ENCODE results near the gene PFKFB1. TPM values are rescaled to one million over a fixed set of nuclear protein-coding genes. Genes with fewer than 3 reads are reported as not detected.
A peak's percentile ranks its signal among the peaks of the same experiment; 100 is the strongest.

Gene PFKFB1
- 0.18 TPM for polyA plus RNA-seq (2013, experiment 1 of 2; ENCODE audit: insufficient read length)
- polyA plus RNA-seq (2013, experiment 2 of 2; ENCODE audit: insufficient read length) = 0.08 TPM

GRCh38 chrX:54994099-54994498, at the start of gene PFKFB1:
PFKFB1 (minus strand) TSS chrX:54994188; CDS start chrX:54994007, 181 bp downstream.
- DNase-seq = no peak

DNA sequence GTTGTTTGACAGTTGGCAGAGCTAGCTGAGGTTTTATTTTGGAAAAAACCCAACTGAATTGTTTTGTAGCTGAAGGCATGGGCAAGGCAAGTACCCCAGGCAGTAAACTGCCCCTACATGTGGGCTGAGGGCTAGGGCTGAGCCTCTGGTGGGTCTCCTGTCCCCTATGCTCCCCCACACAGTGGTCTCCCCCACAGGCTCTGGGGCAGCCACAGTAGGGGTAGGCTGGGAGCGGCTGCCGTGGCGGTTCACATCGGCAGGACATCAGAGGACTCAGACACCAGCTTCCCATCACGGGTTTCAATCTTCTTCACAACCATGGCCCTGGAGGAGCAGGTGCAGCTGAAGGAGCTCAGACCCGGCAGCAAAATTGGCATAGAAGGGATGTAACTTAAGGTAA, 47.5 kb upstream of the PFKFB1 start:
- no peak for DNase-seq

DNA sequence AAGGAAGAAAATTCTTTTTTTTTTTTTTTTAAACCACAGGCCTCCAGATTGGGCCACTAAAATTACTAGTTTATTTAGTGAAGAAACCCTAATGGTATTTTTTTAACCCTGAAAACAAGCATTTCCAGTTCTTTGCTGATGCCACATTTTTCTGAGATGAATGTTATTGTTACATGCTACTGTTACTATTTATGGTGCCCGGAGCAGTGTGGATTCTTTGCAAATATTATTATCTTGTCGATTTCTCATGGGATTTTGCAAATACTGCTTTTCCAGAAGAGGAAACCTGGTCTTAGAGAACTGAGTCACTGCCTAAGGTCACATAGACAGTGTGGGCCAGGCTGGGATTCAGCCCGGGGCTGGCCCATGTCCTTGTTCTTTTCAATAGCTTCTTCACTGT, 45.5 kb upstream of the PFKFB1 start:
- DNase-seq = peak; percentile 76

- DNase-seq = no peak
Observed at GRCh38 chrX:55033429-55033828, 39.4 kb upstream of the PFKFB1 start.

- DNase-seq = no peak
Observed at GRCh38 chrX:55030271-55031205, 36.5 kb upstream of the PFKFB1 start, which contains the start of gene ALAS2. ALAS2 (minus strand) TSS chrX:55030977; CDS start chrX:55026000, 4,977 bp downstream.

DNA sequence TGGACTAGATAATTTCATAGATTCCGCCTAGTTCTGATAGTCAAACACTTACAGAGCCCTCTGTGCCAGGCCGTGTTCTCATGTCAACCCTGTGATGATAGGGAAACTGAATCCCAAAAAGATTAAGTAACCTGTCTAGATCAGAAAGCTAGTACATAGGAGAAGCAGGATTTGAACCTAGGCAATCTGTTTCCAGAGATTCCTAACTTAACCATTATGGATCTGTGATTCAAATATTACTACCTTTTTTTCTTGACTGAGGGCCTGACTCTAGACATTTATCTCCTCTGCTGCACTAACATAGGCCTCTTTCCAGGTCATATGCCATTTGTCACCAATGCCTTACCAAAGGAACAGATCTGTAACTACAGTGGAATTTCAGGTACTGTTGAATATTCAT, 35.3 kb upstream of the PFKFB1 start:
- DNase-seq = no peak

GRCh38 chrX:55028611-55029010, 34.6 kb upstream of the PFKFB1 start:
- DNase-seq = no peak

DNA sequence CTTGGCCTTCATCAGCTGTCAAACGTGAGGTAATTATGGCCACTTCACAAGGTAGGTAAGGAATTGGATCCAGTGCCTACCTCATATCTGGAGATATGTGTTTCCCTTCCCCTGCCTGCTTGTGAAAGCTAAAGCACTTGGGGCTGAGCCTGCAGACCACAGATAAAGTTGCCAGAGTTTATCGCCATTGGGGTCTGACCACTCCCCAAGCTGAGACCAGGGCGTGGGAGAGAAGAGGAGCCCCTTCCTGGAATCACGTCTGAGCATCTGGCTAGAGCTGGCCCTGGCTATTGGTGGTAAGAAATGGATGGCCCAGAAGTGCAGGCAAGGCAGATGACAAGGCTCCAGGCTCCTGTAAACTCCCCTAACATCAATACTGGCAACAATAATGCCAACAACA, 34.1 kb upstream of the PFKFB1 start:
- no peak for DNase-seq

DNA sequence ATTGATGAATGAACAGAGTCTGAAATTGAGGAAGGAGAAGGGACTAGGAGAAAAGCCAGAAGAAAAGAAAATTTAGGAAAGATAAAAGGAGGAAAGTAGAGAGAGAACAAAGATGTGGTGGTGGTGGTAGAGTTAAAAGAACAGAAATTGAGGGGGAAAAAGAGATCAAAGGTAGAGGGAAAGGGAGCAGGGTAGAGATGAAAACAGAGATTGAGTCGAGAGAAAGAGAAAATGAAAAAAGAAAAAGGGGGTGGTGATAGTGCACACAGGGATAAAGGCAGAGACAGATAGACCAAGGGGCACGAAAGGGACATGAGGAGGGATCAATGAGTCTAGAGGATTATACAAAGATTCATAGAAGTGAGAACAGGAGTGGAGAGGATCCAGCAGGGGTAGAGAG, 32.9 kb upstream of the PFKFB1 start:
- DNase-seq = no peak

GRCh38 chrX:55026143-55026542, 32.2 kb upstream of the PFKFB1 start:
- peak; percentile 2 for DNase-seq

DNA sequence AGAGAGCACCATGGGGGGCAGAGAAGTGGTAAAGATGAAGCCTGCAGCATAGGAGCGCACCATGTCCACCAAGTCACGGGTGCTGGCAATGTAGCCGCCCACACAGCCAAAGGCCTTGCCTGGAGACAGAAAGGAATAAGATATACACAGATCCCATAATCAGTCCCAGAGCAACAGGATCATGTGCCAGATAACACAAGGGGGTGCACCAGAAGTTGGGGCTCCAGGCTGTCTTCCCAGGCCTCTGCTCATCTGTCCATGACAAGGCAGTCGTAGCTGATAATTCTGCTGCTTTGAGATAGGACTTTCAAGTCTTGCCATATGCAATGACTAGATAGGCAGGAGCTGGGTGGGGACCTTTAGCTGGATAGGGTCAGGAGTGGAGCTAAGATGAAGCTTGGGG, 20.9 kb upstream of the PFKFB1 start:
- no peak for DNase-seq

DNA sequence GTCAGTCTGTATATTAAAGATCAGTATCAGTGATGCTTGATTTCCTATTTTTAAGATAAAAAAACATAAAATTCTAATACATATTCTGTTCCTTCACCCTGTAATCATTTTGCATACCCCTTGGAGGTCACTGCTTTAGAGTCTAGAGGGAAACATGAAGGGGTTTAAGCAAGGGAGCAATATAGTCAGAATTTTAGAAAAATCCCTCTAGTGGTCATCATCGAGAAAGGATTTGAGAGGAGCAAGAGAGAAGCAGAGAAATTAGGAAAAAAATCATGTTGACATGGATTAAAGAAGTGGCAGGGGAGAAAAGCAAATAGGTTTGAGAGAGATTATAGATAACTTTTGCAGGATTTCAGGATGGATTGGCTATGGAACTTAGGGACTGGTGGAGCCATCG, 17.3 kb upstream of the PFKFB1 start:
- peak; percentile 2 for DNase-seq

DNA sequence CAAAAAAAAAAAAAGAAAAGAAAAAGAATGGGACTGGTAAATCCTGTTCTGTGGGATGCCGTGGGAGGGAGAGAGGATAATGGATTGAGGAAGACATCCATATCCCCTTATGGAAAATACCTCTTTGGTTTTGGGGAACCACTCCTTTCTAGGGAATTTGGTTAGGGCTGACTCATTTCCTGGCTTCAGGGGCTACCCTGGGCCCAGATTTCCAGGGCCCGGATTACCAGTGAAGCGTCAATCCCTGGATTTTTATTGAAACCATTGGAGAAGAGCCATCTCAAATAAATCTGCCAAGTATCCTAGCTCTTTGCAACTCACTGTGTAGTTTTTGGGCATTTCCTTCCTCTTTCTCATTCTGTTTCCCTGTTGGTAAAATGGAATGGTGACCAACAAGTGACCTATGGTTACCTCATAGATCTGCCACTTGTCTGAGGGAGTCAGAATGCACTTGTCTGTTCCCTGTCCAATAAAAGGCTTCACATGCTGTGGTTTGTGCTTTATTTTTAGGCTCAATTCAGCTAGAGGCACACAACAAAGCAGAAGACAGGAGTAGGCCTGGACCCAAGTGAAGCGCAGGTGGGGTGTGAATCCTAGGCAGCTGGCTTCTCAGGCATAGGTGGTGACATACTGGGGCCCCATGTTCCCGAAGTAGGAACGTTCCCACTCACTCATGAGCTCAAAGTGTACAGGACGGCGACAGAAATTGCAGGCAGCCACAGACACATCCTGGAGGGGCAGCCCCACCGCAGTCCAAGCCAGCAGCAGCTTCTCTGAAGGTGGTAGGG, 14.8 kb upstream of the PFKFB1 start:
- DNase-seq = peak; percentile 28

GRCh38 chrX:55007656-55008055, 13.7 kb upstream of the PFKFB1 start:
- DNase-seq = peak; percentile 46

DNA sequence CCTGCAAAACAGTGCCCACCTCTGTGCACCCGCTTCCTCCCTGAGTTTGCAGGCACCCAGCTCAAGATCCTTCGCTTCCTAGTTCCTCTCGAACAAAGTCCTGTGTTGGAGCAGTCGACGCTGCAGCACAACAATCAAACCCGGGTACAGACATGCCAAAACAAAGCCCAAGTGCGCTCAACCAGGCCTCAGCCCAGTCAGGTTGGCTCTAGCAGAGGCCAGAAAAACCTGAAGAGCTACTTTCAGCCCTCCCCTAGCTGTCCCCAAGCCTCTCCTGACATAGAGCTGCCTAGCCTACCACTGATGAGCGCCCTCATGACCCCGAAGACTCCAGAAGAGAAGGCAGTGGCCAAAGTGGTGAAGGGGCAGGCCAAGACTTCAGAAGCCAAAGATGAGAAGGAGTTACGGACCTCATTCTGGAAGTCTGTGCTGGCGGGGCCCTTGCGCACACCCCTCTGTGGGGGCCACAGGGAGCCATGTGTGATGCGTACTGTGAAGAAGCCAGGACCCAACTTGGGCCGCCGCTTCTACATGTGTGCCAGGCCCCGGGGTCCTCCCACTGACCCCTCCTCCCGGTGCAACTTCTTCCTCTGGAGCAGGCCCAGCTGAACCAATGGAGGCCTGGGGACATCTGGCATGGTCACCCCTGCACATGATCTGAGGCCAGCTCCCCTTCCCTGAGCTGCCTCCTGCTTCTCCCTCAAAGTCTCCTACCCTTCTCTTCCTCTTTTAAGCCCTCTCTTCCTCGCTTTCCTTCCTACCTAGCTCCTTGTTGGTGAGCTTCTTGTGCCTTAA, 13.0 kb upstream of the PFKFB1 start:
- DNase-seq = no peak

DNA sequence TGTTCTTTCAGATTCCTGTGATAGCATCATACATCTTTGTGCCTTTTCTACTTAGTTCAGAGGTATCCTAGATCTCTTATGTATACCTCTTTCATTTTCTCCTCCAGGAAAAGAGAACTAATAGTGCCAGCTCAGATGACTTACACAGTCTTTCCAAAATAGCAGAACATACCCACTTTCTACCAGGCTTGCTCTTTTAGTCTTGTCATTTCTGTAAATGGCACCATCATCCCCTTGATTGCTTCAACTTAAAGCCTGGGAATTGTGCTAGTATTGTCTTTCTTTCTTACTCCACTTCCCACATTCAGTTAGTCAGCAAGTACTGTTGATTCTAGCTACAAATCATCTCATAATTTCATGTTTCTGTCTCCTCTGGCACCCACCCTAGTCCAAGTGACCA, 11.3 kb upstream of the PFKFB1 start:
- DNase-seq = no peak

GRCh38 chrX:55004231-55004630, 10.2 kb upstream of the PFKFB1 start:
- no peak for DNase-seq

DNA sequence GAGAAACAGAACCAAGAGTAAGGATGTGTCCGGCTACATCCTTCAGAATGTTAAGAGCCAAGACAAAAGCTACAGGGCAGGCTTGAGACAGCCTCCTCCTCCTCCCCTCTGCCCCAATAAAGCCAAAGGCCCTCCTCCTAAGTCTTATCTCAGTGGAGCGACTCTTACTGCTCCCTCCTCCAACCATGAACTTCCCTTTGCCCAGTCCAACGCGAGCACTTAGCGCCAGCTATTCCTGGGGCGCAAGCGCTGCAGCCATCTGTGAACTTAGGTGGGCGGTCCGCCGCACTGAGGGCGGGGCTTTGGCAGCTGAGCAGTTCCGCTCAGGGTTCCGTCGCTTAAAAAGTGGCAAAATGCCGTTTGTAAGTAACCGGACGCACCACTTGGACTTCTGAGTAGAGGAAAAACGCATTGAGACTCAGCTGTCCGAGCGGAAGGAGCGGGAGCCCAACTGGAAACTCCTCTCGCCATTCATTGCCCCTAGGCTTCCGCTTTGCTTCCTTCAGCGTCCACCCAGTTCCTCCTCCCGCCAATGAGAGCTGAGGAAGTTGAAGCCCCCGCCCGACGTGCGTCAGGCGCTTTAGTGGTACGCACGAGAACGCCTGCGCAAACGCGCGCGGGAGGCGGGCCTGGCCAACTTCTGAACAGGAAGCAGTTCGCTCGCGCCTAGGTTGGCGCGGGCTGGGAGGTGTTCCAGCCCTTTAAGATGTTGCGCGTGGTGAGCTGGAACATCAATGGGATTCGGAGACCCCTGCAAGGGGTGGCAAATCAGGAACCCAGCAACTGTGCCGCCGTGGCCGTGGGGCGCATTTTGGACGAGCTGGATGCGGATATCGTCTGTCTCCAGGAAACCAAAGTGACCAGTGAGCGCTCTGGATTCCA, 6.0 kb upstream of the PFKFB1 start, which contains the start of gene APEX2:
APEX2 (plus strand) TSS at position 647 of the 882 bp plus-strand sequence; CDS start at position 707, 60 bp downstream.
- DNase-seq = peak; percentile 91

DNA sequence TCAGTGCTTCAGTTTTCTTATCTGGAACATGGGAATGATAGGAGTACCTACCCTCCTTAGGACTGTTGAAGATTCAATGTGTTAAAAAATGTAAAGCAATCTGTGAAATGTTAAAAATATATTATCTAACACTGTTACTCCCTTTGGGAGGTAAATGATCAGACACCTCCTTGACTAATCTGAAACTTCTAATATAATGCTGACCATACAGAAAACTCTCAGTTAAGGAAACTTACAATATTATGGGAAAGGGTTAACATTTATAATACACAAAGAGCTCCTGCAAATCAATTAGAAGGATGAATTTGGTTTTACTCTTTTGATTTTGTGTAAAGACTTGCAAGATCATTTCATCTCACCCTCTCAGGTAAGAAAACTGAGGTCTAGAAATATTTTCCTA, 1.6 kb upstream of the PFKFB1 start:
- DNase-seq = no peak

DNA sequence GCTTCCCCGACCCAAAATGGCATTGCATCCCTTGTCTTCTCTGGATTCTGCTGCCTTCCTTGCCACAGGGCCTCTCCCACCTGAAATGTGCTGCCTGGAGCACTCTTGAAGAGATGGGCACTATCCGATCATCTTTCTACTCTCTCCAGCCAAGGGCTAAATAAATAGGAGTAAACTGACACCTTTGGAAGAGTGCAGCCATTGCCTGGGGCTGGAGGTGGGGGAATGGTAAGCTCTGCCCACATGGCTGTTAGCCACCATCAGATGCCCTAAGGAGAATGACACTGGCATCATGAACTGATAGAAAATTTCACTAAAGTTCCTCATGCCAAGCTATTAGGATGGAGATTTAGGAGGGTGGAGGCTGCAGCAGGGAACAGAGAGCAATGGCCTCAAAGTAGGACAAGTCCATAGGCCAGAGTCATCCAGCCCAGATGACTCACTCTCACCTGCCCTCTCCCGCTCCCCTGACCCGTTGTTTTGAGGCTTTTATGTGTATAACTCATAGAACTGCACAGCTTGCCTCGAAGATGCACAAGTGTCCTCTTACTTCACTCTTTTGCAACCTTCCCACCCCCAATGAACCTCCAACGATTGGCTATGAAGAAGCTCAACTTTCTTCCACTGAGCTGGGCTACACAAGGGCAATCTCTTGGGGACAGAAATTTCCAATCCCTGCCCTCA, 822 bp upstream of the PFKFB1 start:
- no peak for DNase-seq
